Effector CD4-positive, alpha-beta T cell (primary cell): ENCODE data around the gene BPIFB2.

ENCODE experiments used
- DNase-seq: peaks from one replicate; pipeline ENCODE4 v3.0.0-alpha.2; 2020

BPIFB2 gene

GRCh38 chr20:33022694-33023438 lies 15.4 kb downstream of the BPIFB2 start:
- no peak for DNase-seq

- DNase-seq: no peak
These were observed 16.1 kb downstream of the BPIFB2 start for GRCh38 chr20:33023439-33024242.

DNA sequence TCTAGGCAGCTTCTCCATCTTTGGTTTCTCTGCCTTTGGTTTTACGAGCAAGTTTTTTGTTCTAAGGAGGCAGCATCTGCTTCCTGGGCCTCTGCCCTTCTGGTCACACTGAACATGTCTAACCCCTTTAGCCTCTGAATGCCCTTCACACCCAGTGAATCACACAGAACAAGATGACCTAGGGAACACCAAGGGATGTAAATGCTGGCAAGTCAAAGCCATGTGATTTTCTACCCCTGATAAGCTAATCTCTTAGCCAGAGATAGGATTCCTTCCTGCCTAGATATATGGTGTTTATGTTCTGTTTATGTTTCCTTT lies 16.7 kb downstream of the BPIFB2 start:
- DNase-seq: no peak

DNA sequence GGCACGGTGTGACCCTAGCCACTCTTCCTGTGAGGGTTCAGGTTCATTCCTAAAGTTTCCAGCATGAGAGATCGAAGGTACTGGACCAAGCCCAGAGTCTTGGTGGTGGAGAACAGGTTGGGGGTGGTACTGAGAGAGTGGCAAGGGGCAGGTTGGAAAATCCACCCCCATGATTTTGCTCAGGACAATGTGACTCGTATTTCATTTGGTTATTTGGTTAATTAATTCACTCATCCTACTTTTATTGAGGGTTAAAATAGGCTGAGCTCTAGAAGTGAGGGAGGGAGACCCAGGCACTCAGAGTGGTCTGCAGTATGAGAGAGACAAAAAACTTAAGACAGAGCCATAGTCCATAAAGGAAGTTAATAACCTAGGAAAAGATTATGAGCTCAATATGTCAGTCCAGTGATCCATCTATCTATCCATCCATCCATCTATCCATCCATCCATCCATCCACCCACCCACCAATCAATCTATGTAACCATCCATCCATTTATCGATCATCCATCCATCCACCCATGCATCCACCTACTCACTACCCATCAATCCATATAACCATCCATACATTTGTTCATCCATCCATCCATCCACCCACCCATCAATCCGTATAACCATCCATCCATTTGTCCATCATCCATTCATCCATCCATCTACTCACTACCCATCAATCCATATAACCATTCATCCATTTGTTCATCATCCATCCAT lies 17.3 kb downstream of the BPIFB2 start:
- no peak for DNase-seq

GRCh38 chr20:33025318-33025876 lies 17.9 kb downstream of the BPIFB2 start:
- no peak for DNase-seq

DNA sequence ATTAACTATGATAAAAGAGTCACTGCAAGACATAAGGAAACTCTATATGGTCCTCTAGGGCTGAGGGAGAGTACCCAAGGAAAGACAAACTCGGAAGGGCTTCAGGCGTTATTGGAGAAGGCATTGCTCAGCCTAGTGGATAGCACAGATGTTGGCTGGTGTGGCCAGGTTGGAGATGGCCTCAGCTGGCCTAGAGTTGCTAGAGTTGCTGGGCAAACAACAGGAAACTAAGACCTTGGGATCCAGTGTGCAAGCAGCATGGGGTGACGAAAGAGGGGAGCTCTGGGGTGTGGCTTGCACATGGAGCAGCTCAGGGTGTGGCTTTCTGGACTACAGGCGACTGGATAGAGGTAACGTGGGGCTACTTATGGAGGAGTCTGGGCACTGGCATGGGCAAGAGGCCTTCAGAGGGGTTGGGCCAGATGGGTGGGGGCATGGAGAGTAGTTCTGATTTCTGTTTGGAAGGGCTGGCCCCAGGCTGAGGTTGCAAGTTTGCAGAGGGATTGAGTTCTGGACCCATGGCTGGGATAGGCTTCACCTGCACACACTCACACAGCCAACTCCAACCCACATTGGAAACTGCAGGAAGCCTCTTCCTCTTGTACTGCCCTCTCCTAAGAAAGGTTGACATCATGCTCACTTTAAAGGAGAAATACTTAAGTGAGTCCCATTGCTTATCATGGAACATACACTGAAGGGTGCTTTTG lies 18.7 kb downstream of the BPIFB2 start:
- DNase-seq: no peak

DNA sequence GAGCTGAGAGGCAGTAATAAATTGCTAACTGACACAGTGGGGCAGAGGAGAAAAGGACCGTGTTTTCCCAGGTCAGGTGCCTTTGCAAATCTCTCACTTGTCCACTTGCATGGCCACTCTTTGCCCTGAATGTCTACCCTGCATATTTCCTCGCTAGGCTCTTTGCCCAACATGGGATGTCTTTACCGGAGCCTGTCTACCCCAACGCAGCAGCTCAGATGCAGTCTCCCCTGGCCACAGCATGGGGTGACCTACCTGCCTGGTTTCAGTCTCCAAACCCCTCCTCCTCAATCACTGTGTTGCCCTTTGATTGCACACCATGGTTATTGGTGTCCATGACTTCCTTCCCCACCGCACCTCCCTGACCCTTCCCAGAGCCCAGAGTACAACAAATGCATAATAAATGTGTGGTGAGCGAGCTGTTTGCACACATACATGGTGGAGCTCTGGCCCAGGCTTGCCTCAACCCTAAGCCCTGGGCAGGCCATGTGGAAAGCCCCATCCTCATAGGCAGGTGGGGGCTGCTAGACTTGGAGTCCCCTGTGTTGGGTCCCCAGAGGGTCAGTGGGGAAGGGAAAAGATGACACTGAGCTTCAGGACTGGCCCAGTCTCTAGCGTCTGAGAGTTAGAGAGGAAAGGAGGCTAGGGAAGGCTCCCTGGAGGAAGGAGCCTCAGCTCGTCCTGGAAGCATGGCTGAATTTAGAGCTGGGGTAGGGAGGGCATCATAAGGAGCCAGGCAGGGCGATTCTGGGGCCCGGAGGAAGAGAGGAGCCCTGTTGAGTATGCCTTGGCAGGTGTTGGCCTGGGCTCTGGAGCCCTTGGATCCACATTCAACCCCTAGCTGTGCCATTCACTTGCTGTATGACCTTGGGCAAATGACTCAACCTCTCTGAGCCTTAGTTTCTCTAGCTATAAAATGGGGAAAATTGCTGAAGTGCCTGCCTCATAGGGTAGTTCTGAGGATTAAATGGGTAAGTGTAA lies 19.6 kb downstream of the BPIFB2 start:
- no peak for DNase-seq

- no peak for DNase-seq
These were observed 20.6 kb downstream of the BPIFB2 start for GRCh38 chr20:33027769-33028751.

GRCh38 chr20:33028875-33029274 lies 21.4 kb downstream of the BPIFB2 start:
- no peak for DNase-seq

GRCh38 chr20:33030076-33030475 lies 22.6 kb downstream of the BPIFB2 start:
- DNase-seq: no peak

DNA sequence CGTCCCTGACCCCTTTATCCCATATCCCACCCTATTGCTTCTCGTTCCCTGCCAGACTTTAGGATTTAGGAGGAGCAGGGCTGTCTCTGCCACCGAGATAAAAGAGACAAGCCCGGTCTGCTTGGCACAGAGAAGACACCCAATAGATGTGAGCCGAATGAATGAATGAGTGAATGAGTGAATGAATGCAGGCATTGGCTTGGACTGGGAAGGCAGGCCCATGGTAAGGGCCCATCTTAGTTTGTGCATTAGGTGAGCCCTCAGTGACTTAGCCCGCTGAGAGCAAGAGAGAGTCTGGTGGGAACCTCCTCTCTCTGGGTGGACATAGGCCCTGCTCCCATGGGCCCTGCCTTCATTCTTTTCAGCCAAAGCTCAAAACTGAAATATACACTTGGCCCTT lies 23.1 kb downstream of the BPIFB2 start:
- no peak for DNase-seq

DNA sequence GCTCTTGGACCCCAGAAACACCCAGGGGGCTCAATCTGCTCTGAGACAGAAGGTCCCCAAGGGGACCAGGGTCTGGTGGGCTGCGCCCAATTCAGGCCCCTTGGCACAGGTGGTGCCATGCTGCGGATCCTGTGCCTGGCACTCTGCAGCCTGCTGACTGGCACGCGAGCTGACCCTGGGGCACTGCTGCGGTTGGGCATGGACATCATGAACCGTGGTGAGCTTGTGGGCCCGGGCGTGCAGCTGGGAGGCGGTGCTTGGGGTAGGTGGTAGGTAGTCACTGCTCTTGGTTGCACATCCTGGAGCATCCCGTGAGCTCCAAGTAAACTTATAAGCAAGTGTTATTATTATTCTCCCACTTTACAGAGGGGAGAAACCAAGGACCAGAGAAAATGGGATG lies 24.0 kb downstream of the BPIFB2 start, which contains the start of gene BPIFB6:
BPIFB6 (plus strand) TSS at position 118 of the 400 bp plus-strand sequence; CDS start at position 118, 0 bp downstream.
- no peak for DNase-seq

DNA sequence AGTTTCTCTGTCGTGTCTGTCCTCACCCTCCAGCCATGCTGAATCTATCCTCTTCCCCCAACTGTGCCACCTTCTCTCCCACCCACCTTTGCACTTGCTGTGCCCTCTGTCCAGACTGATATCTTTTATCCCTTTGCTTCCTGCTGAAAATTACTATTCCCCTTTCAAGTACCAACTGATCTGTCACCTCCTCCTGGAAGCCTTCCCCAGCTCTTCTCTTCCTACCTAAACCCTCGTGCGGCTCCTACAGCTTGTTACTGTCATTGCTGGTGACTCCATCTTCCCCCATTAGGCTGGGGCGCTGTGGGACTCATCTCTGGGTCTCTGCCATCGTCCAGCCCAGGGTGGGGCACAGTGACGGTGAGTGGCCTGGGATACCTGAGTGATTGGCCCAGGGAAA lies 25.1 kb downstream of the BPIFB2 start:
- DNase-seq: no peak

GRCh38 chr20:33033381-33033780 lies 25.9 kb downstream of the BPIFB2 start:
- no peak for DNase-seq

GRCh38 chr20:33034115-33034514 lies 26.6 kb downstream of the BPIFB2 start:
- no peak for DNase-seq

GRCh38 chr20:33034901-33035492 lies 27.5 kb downstream of the BPIFB2 start:
- no peak for DNase-seq

DNA sequence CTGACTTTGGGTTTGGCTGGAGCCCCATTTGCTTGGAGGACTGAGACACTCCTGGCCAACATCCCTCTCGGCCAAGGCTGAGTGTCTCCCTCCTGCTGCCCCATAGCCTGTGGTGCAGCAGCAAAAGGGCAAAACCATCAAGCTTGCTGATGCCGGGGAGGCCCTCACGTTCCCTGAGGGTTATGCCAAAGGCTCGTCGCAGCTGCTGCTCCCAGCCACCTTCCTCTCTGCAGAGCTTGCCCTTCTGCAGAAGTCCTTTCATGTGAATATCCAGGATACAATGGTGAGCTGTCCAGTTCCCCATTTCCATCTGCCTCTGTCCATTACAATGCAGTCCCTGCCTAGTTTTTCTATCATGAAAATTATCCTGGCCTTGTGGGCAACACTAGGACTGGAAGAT lies 30.0 kb downstream of the BPIFB2 start:
- no peak for DNase-seq

DNA sequence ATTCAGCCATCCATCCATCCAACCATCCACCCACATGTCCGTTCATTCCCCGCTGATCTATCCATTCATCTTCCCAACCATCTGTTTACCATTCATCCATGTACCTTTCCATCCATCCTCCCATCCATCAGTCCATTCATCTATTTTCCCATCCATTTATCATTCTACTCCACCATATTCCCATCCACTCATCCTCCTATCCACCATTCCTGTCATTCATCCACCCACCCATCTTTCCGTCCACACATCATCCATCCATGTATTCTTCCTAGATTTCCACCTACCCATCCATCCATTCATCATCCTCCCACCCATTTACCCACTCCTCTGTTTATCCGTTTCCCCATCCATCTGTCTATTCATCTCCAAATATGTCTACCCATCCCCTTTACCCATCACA lies 30.7 kb downstream of the BPIFB2 start:
- no peak for DNase-seq

DNA sequence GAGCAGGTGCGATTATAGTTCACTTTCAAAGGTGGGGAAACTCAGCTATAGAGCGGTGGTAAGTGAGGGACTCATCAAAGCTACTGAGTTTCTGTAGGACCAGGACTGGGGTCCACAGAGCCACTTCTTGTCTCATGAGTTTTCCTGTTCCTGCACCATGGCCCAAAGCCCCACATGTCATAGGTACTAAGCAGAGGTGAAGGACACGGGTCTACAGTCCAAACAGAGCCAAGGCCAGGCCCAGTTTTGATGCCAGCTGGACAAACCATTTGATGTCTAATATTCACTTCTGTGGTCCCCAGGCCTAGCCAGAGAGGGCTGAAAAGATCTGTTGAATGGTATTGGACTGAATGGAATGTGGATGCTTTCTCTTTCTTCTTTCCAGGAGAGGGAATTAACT lies 34.9 kb downstream of the BPIFB2 start:
- no peak for DNase-seq
